GM21529 (cell line): ENCODE data around the gene STAT3.
"Not testable (repeated sequence)": the region's sequence is repeated elsewhere in the genome, so short reads cannot be mapped to it uniquely, and the experiment has no call there.

Experiments used
- ATAC-seq: cut with Tn5 transposase; IDR thresholded peaks from one replicate; pipeline ENCODE4 v1.9.1; 2021; ENCODE audit not compliant: unreplicated experiment

STAT3 gene

DNA sequence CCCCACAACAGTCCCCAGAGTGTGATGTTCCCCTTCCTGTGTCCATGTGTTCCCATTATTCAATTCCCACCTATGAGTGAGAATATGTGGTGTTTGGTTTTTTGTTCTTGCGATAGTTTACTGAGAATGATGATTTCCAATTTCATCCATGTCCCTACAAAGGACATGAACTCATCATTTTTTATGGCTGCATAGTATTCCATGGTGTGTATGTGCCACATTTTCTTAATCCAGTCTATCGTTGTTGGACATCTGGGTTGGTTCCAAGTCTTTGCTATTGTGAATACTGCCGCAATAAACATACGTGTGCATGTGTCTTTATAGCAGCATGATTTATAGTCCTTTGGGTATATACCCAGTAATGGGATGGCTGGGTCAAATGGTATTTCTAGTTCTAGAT is 123.9 kb downstream of the STAT3 start:
- ATAC-seq = not testable (repeated sequence)
